Mesodermal cell (in vitro differentiated cells): ENCODE data around the gene SYNPR.

Experiments used
- H3K27ac ChIP-seq: 2 replicates; pipeline ENCODE4 v1.7.0; 2013; ENCODE audit warnings: mild to moderate bottlenecking, low read depth, low read length, moderate library complexity; ENCODE audit not compliant: severe bottlenecking
- H3K36me3 ChIP-seq: 2 replicates; pipeline ENCODE4 v1.7.1; 2013; ENCODE audit warnings: mild to moderate bottlenecking, low read length, moderate library complexity; ENCODE audit not compliant: control insufficient read depth, insufficient read depth
- H3K4me1 ChIP-seq: one replicate; pipeline ENCODE4 v1.7.1; 2013; ENCODE audit warnings: mild to moderate bottlenecking, low read length; ENCODE audit not compliant: insufficient read depth, control insufficient read depth, poor library complexity, severe bottlenecking
- H3K4me3 ChIP-seq: 2 replicates; pipeline ENCODE4 v1.7.0; 2013; ENCODE audit warnings: low read length, control low read depth, mild to moderate bottlenecking; ENCODE audit not compliant: insufficient read depth, poor library complexity, severe bottlenecking; ENCODE audit errors: extremely low read depth
- H3K9me3 ChIP-seq: 2 replicates; pipeline ENCODE4 v1.7.1; 2013; ENCODE audit warnings: mild to moderate bottlenecking, low read length, moderate library complexity; ENCODE audit not compliant: control insufficient read depth
- WGBS, 2 experiments: methylation state at CpG; one replicate each; pipeline ENCODE4 v1.1.5; 2013; ENCODE audit warnings: missing lambda C conversion rate in 2 of 2; ENCODE audit not compliant: insufficient coverage in 2 of 2; 5-methylcytosine and 5-hydroxymethylcytosine counted together

SYNPR gene

GRCh38 chr3:63492464-63492863 lies 214.4 kb downstream of the SYNPR start:
- Histone ChIP-seq H3K4me3 (no peak overlapping the region), H3K9me3 (no peaks in the 10 kb centered on the region), H3K27ac (no peak overlapping the region), H3K36me3 (no peaks in the 10 kb centered on the region), H3K4me1 (no peaks in the 10 kb centered on the region)
- WGBS, 2 experiments, result 100% methylated on average over 2 of the region's 2 CpGs; no CpG with 5 or more reads in 1 of the 2 experiments

- Histone ChIP-seq H3K4me1 (no peaks in the 10 kb centered on the region), H3K36me3 (no peaks in the 10 kb centered on the region), H3K9me3 (no peaks in the 10 kb centered on the region), H3K27ac (no peak overlapping the region), H3K4me3 (no peak overlapping the region)
- 91 to 100% methylated on average over 1 to 2 of the region's 3 CpGs for WGBS, 2 experiments
Measured at GRCh38 chr3:63493101-63493500, 215.0 kb downstream of the SYNPR start.

- no peaks in the 10 kb centered on the region for H3K36me3 ChIP-seq
- H3K4me1 ChIP-seq, result no peaks in the 10 kb centered on the region
- no peaks in the 10 kb centered on the region for H3K9me3 ChIP-seq
- H3K27ac ChIP-seq, result no peak overlapping the region
- no peak overlapping the region for H3K4me3 ChIP-seq
- WGBS, 2 experiments, result 78 to 100% methylated on average over 1 of the region's 1 CpG
Measured at GRCh38 chr3:63494646-63495045, 216.5 kb downstream of the SYNPR start.

GRCh38 chr3:63497641-63498040 lies 219.5 kb downstream of the SYNPR start:
- Histone ChIP-seq H3K9me3 (no peaks in the 10 kb centered on the region), H3K4me3 (no peak overlapping the region), H3K4me1 (no peaks in the 10 kb centered on the region), H3K27ac (no peak overlapping the region), H3K36me3 (no peaks in the 10 kb centered on the region)
- no CpG with 5 or more reads among the region's 2 CpGs for WGBS, 2 experiments

- 85 to 92% methylated on average over 2 to 5 of the region's 5 CpGs for WGBS, 2 experiments
- Histone ChIP-seq H3K36me3 (no peaks in the 10 kb centered on the region), H3K4me1 (no peaks in the 10 kb centered on the region), H3K27ac (no peak overlapping the region), H3K9me3 (no peaks in the 10 kb centered on the region), H3K4me3 (no peak overlapping the region)
Measured at GRCh38 chr3:63500196-63500595, 222.1 kb downstream of the SYNPR start.

- Histone ChIP-seq H3K4me3 (no peak overlapping the region), H3K9me3 (no peaks in the 10 kb centered on the region), H3K27ac (no peak overlapping the region), H3K4me1 (no peaks in the 10 kb centered on the region), H3K36me3 (no peaks in the 10 kb centered on the region)
- no CpG with 5 or more reads among the region's 1 CpG for WGBS, 2 experiments
Measured at GRCh38 chr3:63508305-63508704, 230.2 kb downstream of the SYNPR start.

GRCh38 chr3:63508771-63509170 lies 230.7 kb downstream of the SYNPR start:
- H3K36me3 ChIP-seq, result no peaks in the 10 kb centered on the region
- H3K9me3 ChIP-seq, result no peaks in the 10 kb centered on the region
- H3K27ac ChIP-seq, result no peak overlapping the region
- no peaks in the 10 kb centered on the region for H3K4me1 ChIP-seq
- no peak overlapping the region for H3K4me3 ChIP-seq

GRCh38 chr3:63513791-63514190 lies 235.7 kb downstream of the SYNPR start:
- no peaks in the 10 kb centered on the region for H3K9me3 ChIP-seq
- H3K27ac ChIP-seq, result no peak overlapping the region
- no peaks in the 10 kb centered on the region for H3K4me1 ChIP-seq
- WGBS, 2 experiments, result no CpG with 5 or more reads among the region's 1 CpG
- H3K4me3 ChIP-seq, result no peak overlapping the region
- H3K36me3 ChIP-seq, result no peaks in the 10 kb centered on the region

- WGBS, 2 experiments, result 93 to 100% methylated on average over 2 to 3 of the region's 4 CpGs
- Histone ChIP-seq H3K36me3 (no peaks in the 10 kb centered on the region), H3K4me3 (no peak overlapping the region), H3K9me3 (no peaks in the 10 kb centered on the region), H3K27ac (no peak overlapping the region), H3K4me1 (no peaks in the 10 kb centered on the region)
Measured at GRCh38 chr3:63514678-63515077, 236.6 kb downstream of the SYNPR start.

GRCh38 chr3:63519426-63519825 lies 241.3 kb downstream of the SYNPR start:
- no peaks in the 10 kb centered on the region for H3K36me3 ChIP-seq
- 94 to 100% methylated on average over 1 to 2 of the region's 3 CpGs for WGBS, 2 experiments
- no peak overlapping the region for H3K27ac ChIP-seq
- H3K4me1 ChIP-seq, result no peaks in the 10 kb centered on the region
- no peak overlapping the region for H3K4me3 ChIP-seq
- no peaks in the 10 kb centered on the region for H3K9me3 ChIP-seq

GRCh38 chr3:63521657-63522056 lies 243.5 kb downstream of the SYNPR start:
- Histone ChIP-seq H3K9me3 (no peaks in the 10 kb centered on the region), H3K4me3 (no peak overlapping the region), H3K4me1 (no peaks in the 10 kb centered on the region), H3K36me3 (no peaks in the 10 kb centered on the region), H3K27ac (no peak overlapping the region)
- WGBS, 2 experiments, result 67 to 100% methylated on average over 1 of the region's 1 CpG

GRCh38 chr3:63523100-63523499 lies 245.0 kb downstream of the SYNPR start:
- Histone ChIP-seq H3K36me3 (no peaks in the 10 kb centered on the region), H3K27ac (no peak overlapping the region), H3K4me3 (no peak overlapping the region), H3K4me1 (no peaks in the 10 kb centered on the region), H3K9me3 (no peaks in the 10 kb centered on the region)
- WGBS, 2 experiments, result 61 to 62% methylated on average over 3 to 4 of the region's 5 CpGs
